BJ (cell line): ENCODE data around the gene KBTBD12. TPM values are rescaled to one million over a fixed set of nuclear protein-coding genes. Genes with fewer than 3 reads are reported as not detected.
"Not testable (repeated sequence)": the region's sequence is repeated elsewhere in the genome, so short reads cannot be mapped to it uniquely, and the experiment has no call there.

Experiments
- CTCF ChIA-PET: fragments of 350-600 bp; formaldehyde crosslinking; extraction: SDS; loops from one replicate; lab custom pipeline; 2021; ENCODE audit warnings: antibody characterized with exemption, inconsistent platforms; lab: Yijun Ruan, JAX
- POLR2A ChIA-PET: fragments of 300-600 bp; sonication (Branson Sonifier 250); formaldehyde crosslinking; extraction: SDS; loops from one replicate; lab custom pipeline; 2021; ENCODE audit warnings: antibody characterized with exemption; lab: Charles Lee
- DNase-seq: peaks from one replicate; pipeline ENCODE4 v3.0.0-alpha.2; 2011; ENCODE audit warnings: low read depth
- H3K27me3 ChIP-seq: 2 replicates; pipeline ENCODE4 v1.6.0; 2011; ENCODE audit warnings: low read length; ENCODE audit not compliant: control insufficient read depth, insufficient read depth
- H3K36me3 ChIP-seq: 2 replicates; pipeline ENCODE4 v1.5.1; 2011; ENCODE audit warnings: low read length; ENCODE audit not compliant: control insufficient read depth, insufficient read depth
- H3K4me3 ChIP-seq: 2 replicates; pipeline ENCODE4 v1.5.1; 2011; ENCODE audit warnings: low read depth, mild to moderate bottlenecking, control low read depth, low read length
- polyA plus RNA-seq: library from polyadenylated mRNA; depleted of rRNA; stranded (reverse); fragments of >200 nt; gene quantifications from 2 replicates; pipeline ENCODE4 v1.2.3, GENCODE V29; 2011
- TF ChIP-seq, protein P1 (sequence below): IDR thresholded peaks from 2 replicates; pipeline ENCODE4 v1.5.1; 2011; ENCODE audit warnings: low read depth, mild to moderate bottlenecking, control low read depth, inconsistent platforms, low read length, moderate library complexity; ENCODE audit not compliant: insufficient read depth

KBTBD12 gene
- polyA plus RNA-seq, 1 experiment: not detected

DNA sequence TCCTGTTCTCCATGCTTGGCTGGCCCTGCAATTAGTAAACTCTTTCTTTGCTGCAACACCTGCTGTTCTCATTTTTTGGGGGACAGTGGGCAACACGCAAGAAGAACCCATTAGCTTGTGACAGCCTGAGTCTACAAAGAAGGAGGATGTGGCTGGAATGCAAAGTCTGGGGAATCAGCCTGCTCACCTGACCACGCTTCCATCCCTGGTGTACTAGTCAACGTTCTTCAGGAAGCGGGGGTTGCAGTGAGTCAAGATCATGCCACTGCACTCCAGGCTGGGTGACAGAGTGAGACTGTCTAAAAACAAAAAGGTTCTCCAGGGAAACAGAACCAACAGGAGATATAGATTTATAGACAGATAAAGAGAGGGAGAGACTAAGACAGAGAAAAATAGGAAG is 27.7 kb upstream of the KBTBD12 start:
- POLR2A ChIA-PET: no interaction called here
- TF ChIP-seq, protein P1, sequence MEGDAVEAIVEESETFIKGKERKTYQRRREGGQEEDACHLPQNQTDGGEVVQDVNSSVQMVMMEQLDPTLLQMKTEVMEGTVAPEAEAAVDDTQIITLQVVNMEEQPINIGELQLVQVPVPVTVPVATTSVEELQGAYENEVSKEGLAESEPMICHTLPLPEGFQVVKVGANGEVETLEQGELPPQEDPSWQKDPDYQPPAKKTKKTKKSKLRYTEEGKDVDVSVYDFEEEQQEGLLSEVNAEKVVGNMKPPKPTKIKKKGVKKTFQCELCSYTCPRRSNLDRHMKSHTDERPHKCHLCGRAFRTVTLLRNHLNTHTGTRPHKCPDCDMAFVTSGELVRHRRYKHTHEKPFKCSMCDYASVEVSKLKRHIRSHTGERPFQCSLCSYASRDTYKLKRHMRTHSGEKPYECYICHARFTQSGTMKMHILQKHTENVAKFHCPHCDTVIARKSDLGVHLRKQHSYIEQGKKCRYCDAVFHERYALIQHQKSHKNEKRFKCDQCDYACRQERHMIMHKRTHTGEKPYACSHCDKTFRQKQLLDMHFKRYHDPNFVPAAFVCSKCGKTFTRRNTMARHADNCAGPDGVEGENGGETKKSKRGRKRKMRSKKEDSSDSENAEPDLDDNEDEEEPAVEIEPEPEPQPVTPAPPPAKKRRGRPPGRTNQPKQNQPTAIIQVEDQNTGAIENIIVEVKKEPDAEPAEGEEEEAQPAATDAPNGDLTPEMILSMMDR: no peak
- Histone ChIP-seq H3K36me3 (no peaks in the 10 kb centered on the region), H3K27me3 (peaks cover 2% of the 10 kb centered on the region; the same call in 1 of the 2 replicates), H3K4me3 (no peak overlapping the region)
- CTCF ChIA-PET: no interaction called here
- no peak for DNase-seq

DNA sequence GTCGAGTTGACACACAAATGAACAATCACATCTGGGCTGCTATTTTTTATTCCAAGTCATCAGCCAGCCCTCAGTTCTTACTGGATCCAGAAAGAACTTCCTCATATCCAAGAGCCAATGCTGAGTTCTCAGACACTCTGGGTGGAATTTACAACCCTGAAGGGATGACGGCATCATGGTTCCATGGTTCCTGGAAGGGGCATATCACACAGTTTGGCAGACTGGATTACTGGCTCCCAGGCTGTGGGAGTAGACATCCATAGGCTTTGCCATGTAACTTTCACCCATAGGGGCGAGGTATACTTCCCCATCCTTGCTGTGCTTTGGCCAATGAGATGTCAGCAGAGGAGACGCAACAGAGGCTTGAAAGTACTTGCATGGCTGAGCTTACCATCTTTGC is 26.9 kb upstream of the KBTBD12 start:
- peaks cover 2% of the 10 kb centered on the region; the same call in 1 of the 2 replicates for H3K27me3 ChIP-seq
- ChIA-PET POLR2A (no interaction called here), CTCF (no interaction called here)
- TF ChIP-seq, protein P1: no peak
- H3K36me3 ChIP-seq: no peaks in the 10 kb centered on the region
- no peak overlapping the region for H3K4me3 ChIP-seq
- DNase-seq: no peak

DNA sequence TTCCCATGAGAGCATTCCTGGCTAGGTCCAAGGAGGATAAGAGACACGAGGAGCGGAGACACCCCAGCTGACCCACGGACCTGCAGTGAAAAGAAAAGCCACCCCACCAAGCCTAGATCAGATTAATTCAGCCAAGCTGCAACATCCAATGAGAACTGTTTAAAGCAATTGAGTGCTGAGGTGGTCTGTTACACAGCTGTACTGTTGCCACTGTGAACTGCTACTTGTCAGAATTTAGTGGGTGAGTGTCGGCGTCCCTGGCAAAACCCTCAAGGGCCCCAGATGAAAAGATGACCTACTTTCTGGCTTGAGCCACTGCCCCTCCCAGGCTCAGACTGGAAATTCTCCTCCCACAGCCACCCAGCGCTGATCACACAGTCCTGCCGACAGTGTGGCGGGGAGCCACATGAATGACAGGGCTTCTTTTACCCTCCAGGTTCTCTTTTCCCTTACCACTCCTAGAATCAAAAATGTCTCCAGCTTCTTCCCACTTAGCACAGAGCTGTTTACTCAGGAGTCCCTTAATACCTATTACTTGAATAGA is 26.4 kb upstream of the KBTBD12 start:
- no peak overlapping the region for H3K4me3 ChIP-seq
- TF ChIP-seq, protein P1: no peak
- H3K27me3 ChIP-seq: peaks cover 2% of the 10 kb centered on the region; the same call in 1 of the 2 replicates
- no peaks in the 10 kb centered on the region for H3K36me3 ChIP-seq
- no peak for DNase-seq
- CTCF ChIA-PET: interaction anchor here (0.6 kb wide), 1 partner anchor 619 kb away, joined by 3 read pairs; no protein-coding TSS in a partner anchor
- POLR2A ChIA-PET: no interaction called here

DNA sequence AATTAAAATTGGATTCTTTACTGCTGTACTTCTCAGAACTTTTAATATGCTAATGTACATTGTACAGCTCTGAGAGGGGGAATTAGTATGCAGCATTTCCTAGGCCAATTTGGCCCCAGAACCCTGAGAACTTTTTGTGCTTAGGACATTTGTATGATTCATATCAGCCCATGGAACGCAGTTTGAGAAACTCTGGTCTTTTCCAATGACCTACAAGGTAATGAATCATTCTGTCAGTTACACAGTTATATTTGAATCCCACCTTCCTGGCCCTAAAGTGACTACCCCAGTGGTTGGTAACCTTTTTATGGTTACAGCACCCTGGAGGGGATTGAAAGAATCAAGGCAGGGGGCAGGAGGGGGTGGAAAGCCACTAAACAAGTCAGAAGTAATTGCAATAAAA is 25.6 kb upstream of the KBTBD12 start:
- Histone ChIP-seq H3K36me3 (no peaks in the 10 kb centered on the region), H3K27me3 (peaks cover 2% of the 10 kb centered on the region; the same call in 1 of the 2 replicates), H3K4me3 (no peak overlapping the region)
- TF ChIP-seq, protein P1: no peak
- DNase-seq: no peak
- CTCF ChIA-PET: no interaction called here
- POLR2A ChIA-PET: no interaction called here

DNA sequence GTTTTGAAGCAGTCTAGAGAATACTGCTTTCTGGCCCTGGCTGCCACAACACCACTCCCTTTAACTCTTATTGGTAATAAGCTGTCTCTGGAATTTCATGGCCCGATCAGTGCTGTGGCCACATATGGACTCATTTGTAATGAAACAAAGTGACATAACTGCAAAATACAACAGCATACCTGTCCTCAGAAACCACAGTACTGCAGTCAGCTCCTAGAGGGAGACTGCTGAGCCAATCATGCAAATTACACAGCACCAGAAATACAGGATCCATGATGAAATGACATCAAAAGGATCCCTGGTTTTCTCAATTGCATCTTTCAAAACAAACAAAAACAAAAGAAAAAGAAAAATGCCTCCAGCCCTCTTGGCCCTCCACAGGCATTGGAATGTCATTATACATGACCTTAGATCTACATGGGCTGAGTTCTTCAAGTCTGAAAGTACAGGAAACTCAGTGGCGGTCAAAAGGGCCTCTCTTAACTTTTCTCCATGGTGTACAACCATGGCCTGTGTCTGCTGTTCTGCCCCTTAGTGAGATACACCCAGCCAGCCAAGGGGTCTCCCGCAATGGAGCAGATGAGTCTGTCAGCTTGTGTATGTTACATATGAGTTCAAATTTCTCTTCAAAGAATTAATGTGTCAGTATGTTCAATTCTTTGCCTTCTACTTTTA is 24.9 kb upstream of the KBTBD12 start:
- H3K4me3 ChIP-seq: no peak overlapping the region
- no peak for DNase-seq
- no peaks in the 10 kb centered on the region for H3K36me3 ChIP-seq
- H3K27me3 ChIP-seq: peaks cover 2% of the 10 kb centered on the region; the same call in 1 of the 2 replicates
- TF ChIP-seq, protein P1: no peak
- CTCF ChIA-PET: no interaction called here
- POLR2A ChIA-PET: no interaction called here

DNA sequence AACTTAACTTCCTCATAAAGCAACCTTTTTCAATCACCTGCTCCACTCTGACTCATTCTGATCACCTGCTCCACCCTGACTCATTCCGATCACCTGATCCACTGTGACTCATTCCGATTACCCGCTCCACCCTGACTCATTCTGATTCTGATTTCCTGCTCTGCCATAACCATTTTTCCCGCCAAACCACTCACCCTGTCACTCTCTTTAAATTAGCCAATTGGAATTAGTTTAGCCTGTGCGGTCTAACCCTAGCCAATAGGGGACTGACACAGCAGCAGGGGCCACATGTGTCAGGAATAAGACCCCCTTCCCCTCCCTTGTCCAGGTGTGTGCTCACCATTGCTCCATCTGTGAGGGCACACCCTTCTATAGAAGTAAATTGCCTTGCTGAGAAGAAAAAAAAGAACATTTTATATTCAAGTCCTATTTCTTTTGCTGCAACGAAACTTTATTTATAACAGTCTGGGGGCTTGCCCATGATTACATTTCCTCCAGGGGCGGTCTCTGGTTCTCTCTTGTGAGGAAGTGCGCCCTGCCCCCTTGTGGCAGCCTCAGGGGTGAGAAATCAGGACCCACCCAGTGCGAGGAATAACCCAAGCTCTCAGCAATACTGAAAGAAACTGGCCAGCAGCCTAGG is 24.3 kb upstream of the KBTBD12 start:
- CTCF ChIA-PET: interaction anchor here (1.1 kb wide), 1 partner anchor 10 kb away, joined by 3 read pairs; no protein-coding TSS in a partner anchor
- H3K4me3 ChIP-seq, H3K36me3 ChIP-seq, DNase-seq, POLR2A ChIA-PET, H3K27me3 ChIP-seq: not testable (repeated sequence)
